HG03571 (cell line): ENCODE results near the gene GRHL1.

ENCODE experiments used
- ATAC-seq: cut with Tn5 transposase; IDR thresholded peaks from one replicate; pipeline ENCODE4 v1.9.1; 2021; ENCODE audit not compliant: unreplicated experiment

Gene GRHL1

GRCh38 chr2:9946818-9947217 lies 4.7 kb upstream of the GRHL1 start:
- no peak for ATAC-seq

- no peak for ATAC-seq
Observed at GRCh38 chr2:9948721-9949120, 2.8 kb upstream of the GRHL1 start.

GRCh38 chr2:9949239-9949991 lies 2.1 kb upstream of the GRHL1 start:
- ATAC-seq = no peak

- no peak for ATAC-seq
Observed at GRCh38 chr2:9949992-9950520, 1.4 kb upstream of the GRHL1 start.

GRCh38 chr2:9950521-9951271 lies 797 bp upstream of the GRHL1 start:
- peak; percentile 37 for ATAC-seq

GRCh38 chr2:9951272-9951521 lies 296 bp upstream of the GRHL1 start:
- no peak for ATAC-seq

GRCh38 chr2:9952286-9952737 lies 819 bp downstream of the GRHL1 start:
- ATAC-seq = no peak

- no peak for ATAC-seq
Observed at GRCh38 chr2:9952856-9953503, 1.5 kb downstream of the GRHL1 start.

GRCh38 chr2:9954136-9954535 lies 2.6 kb downstream of the GRHL1 start:
- no peak for ATAC-seq

GRCh38 chr2:9958057-9958456 lies 6.6 kb downstream of the GRHL1 start:
- no peak for ATAC-seq

- no peak for ATAC-seq
Observed at GRCh38 chr2:9959262-9959661, 7.8 kb downstream of the GRHL1 start.

GRCh38 chr2:9961013-9961412 lies 9.5 kb downstream of the GRHL1 start:
- no peak for ATAC-seq

- ATAC-seq = no peak
Observed at GRCh38 chr2:9964334-9964980, 13.0 kb downstream of the GRHL1 start.

GRCh38 chr2:9965119-9965822 lies 13.8 kb downstream of the GRHL1 start:
- no peak for ATAC-seq

- ATAC-seq = no peak
Observed at GRCh38 chr2:9966491-9967022, 15.1 kb downstream of the GRHL1 start.

- ATAC-seq = no peak
Observed at GRCh38 chr2:9967053-9967775, 15.7 kb downstream of the GRHL1 start.

- ATAC-seq = no peak
Observed at GRCh38 chr2:9968553-9969497, 17.3 kb downstream of the GRHL1 start.

- no peak for ATAC-seq
Observed at GRCh38 chr2:9970200-9971044, 18.9 kb downstream of the GRHL1 start.
